Mesenchymal stem cell (in vitro differentiated cells and primary cell): ENCODE data around the gene PFN3.

ENCODE experiments used
- DNase-seq: peaks from one replicate; pipeline ENCODE4 v3.0.0-alpha.2; 2013
- H2AFZ ChIP-seq: one replicate; pipeline ENCODE4 v1.6.1; 2013; ENCODE audit warnings: low read depth, mild to moderate bottlenecking, control low read depth, inconsistent platforms, low read length, moderate library complexity
- H2AK5ac ChIP-seq: 2 replicates; pipeline ENCODE4 v1.6.1; 2013; ENCODE audit warnings: low read length, moderate library complexity, mild to moderate bottlenecking, inconsistent platforms; ENCODE audit not compliant: severe bottlenecking
- H2BK120ac ChIP-seq: one replicate; pipeline ENCODE4 v1.6.1; 2013; ENCODE audit warnings: low read depth, mild to moderate bottlenecking, inconsistent platforms, low read length, moderate library complexity
- H2BK12ac ChIP-seq, 2 experiments: one replicate each; pipeline ENCODE4 v1.6.1; 2013; ENCODE audit warnings: inconsistent platforms in 2 of 2, low read length in 2 of 2, mild to moderate bottlenecking in 2 of 2, moderate library complexity in 2 of 2, control low read depth in 1 of 2
- H2BK15ac ChIP-seq: one replicate; pipeline ENCODE4 v1.6.1; 2013; ENCODE audit warnings: mild to moderate bottlenecking, low read depth, inconsistent platforms; ENCODE audit not compliant: poor library complexity, severe bottlenecking
- H2BK5ac ChIP-seq: 2 replicates; pipeline ENCODE4 v1.6.1; 2013; ENCODE audit warnings: low read depth, mild to moderate bottlenecking, low read length, control low read depth, inconsistent platforms; ENCODE audit not compliant: poor library complexity, severe bottlenecking
- H3K14ac ChIP-seq, 2 experiments: one replicate each; pipeline ENCODE4 v1.6.1; 2013; ENCODE audit warnings: inconsistent platforms in 2 of 2, low read length in 2 of 2, control low read depth in 1 of 2, mild to moderate bottlenecking in 1 of 2, moderate library complexity in 1 of 2
- H3K18ac ChIP-seq, 2 experiments: one replicate each; pipeline ENCODE4 v1.6.1; 2013; ENCODE audit warnings: inconsistent platforms in 2 of 2, low read length in 2 of 2, control low read depth in 1 of 2, low read depth in 1 of 2, mild to moderate bottlenecking in 1 of 2
- H3K23ac ChIP-seq, 2 experiments: one replicate each; pipeline ENCODE4 v1.6.1; 2013; ENCODE audit warnings: inconsistent platforms in 2 of 2, low read length in 2 of 2, mild to moderate bottlenecking in 2 of 2, moderate library complexity in 2 of 2, control low read depth in 1 of 2
- H3K27ac ChIP-seq: 2 replicates; pipeline ENCODE4 v1.5.1; 2013; ENCODE audit warnings: mild to moderate bottlenecking, moderate library complexity, low read length, control low read depth, inconsistent platforms; ENCODE audit not compliant: poor library complexity, severe bottlenecking
- H3K27me3 ChIP-seq, 2 experiments: 2 replicates each; pipeline versions ENCODE4 v1.6.1 to v1.7.0; 2013; ENCODE audit warnings: low read length in 2 of 2, mild to moderate bottlenecking in 2 of 2, moderate library complexity in 2 of 2, control low read depth in 1 of 2, inconsistent platforms in 1 of 2; ENCODE audit not compliant: control insufficient read depth in 1 of 2, insufficient read depth in 1 of 2
- H3K36me3 ChIP-seq, 2 experiments: 2 replicates each; pipeline versions ENCODE4 v1.6.1 to v1.7.0; 2013; ENCODE audit warnings: low read length in 2 of 2, control low read depth in 1 of 2, inconsistent platforms in 1 of 2, low read depth in 1 of 2, mild to moderate bottlenecking in 1 of 2; ENCODE audit not compliant: insufficient read depth in 2 of 2, control insufficient read depth in 1 of 2
- H3K4ac ChIP-seq, 2 experiments: one replicate each; pipeline ENCODE4 v1.6.1; 2013; ENCODE audit warnings: inconsistent platforms in 2 of 2, low read length in 2 of 2, mild to moderate bottlenecking in 2 of 2, moderate library complexity in 2 of 2, control low read depth in 1 of 2, low read depth in 1 of 2
- H3K4me1 ChIP-seq: 2 replicates; pipeline ENCODE4 v1.6.1; 2013; ENCODE audit warnings: low read depth, low read length, control low read depth; ENCODE audit not compliant: control insufficient read depth, insufficient read depth
- H3K4me2 ChIP-seq: 2 replicates; pipeline ENCODE4 v1.6.1; 2013; ENCODE audit warnings: low read length, mild to moderate bottlenecking, inconsistent platforms; ENCODE audit not compliant: poor library complexity, severe bottlenecking
- H3K4me3 ChIP-seq, 2 experiments: 2 replicates each; pipeline versions ENCODE4 v1.5.1 to v1.7.0; 2013; ENCODE audit warnings: low read length in 2 of 2, mild to moderate bottlenecking in 2 of 2, control low read depth in 1 of 2, low read depth in 1 of 2; ENCODE audit not compliant: insufficient read depth in 1 of 2
- H3K79me1 ChIP-seq: replicated peaks from 2 replicates; pipeline ENCODE4 v1.6.1; 2013; ENCODE audit warnings: mild to moderate bottlenecking, control low read depth, low read length, inconsistent platforms; ENCODE audit not compliant: poor library complexity, severe bottlenecking
- H3K9ac ChIP-seq: 2 replicates; pipeline ENCODE4 v1.7.0; 2013; ENCODE audit warnings: mild to moderate bottlenecking, low read length, moderate library complexity
- H3K9me3 ChIP-seq: 2 replicates; pipeline ENCODE4 v1.7.0; 2013; ENCODE audit warnings: mild to moderate bottlenecking, low read length; ENCODE audit not compliant: control insufficient read depth
- H4K8ac ChIP-seq: one replicate; pipeline ENCODE4 v1.6.1; 2013; ENCODE audit warnings: inconsistent platforms, mild to moderate bottlenecking, low read length, moderate library complexity
- H4K91ac ChIP-seq: one replicate; pipeline ENCODE4 v1.6.1; 2013; ENCODE audit warnings: mild to moderate bottlenecking, low read length, inconsistent platforms
- WGBS: methylation state at CpG from one replicate; pipeline ENCODE4 v1.1.7; 2013; ENCODE audit warnings: mixed read lengths; 5-methylcytosine and 5-hydroxymethylcytosine counted together

The PFN3 gene

GRCh38 chr5:177367981-177368868 lies 32.2 kb downstream of the PFN3 start:
- no peak overlapping the region for H3K4me3 ChIP-seq

GRCh38 chr5:177367323-177367848 lies 33.1 kb downstream of the PFN3 start:
- WGBS: 27% methylated on average over 41 of the region's 46 CpGs
- peaks cover 45% of the 10 kb centered on the region for H3K4me1 ChIP-seq
- no peak for DNase-seq

More at GRCh38 chr5:177367981-177368868, 32.2 kb downstream of the PFN3 start:
- no peak overlapping the region for H2BK12ac ChIP-seq
- no peak overlapping the region for H3K4ac ChIP-seq
- H3K18ac ChIP-seq: no peak overlapping the region
- H2BK120ac ChIP-seq: no peak overlapping the region
- peaks cover 0 to 30% of the 10 kb centered on the region in 2 experiments for H3K27me3 ChIP-seq
- no peak overlapping the region for H3K14ac ChIP-seq
- no peak overlapping the region for H2BK15ac ChIP-seq
- H3K27ac ChIP-seq: no peak overlapping the region
- no peaks in the 10 kb centered on the region for H3K9me3 ChIP-seq
- H2AFZ ChIP-seq: no peak overlapping the region
- peaks cover 10% of the 10 kb centered on the region for H3K79me1 ChIP-seq
- peaks cover 42% of the 10 kb centered on the region for H3K4me1 ChIP-seq
- H3K23ac ChIP-seq: no peak overlapping the region
- DNase-seq: no peak
- H2BK5ac ChIP-seq: no peak overlapping the region
- 90% methylated on average over 29 of the region's 29 CpGs for WGBS
- H4K91ac ChIP-seq: no peak overlapping the region
- no peak overlapping the region for H4K8ac ChIP-seq
- no peak overlapping the region for H3K9ac ChIP-seq
- no peak overlapping the region for H3K4me2 ChIP-seq
- no peak overlapping the region for H2AK5ac ChIP-seq
- H3K36me3 ChIP-seq: peaks cover 0 to 10% of the 10 kb centered on the region in 2 experiments

GRCh38 chr5:177366528-177367322 lies 33.7 kb downstream of the PFN3 start:
- Histone ChIP-seq H2BK12ac (peak overlapping the region; percentile 29 to 92), H4K91ac (peak overlapping the region; percentile 98), H3K4me3 (peak overlapping the region; percentile 54 to 73), H4K8ac (peak overlapping the region; percentile 100), H3K9ac (peak overlapping the region; percentile 80), H3K27ac (peak overlapping the region; percentile 96), H3K14ac (peak overlapping the region in 1 of 2 experiments; percentile 94), H2BK120ac (peak overlapping the region; percentile 99), H2AK5ac (peak overlapping the region; percentile 70), H3K23ac (peak overlapping the region; percentile 27 to 84), H2BK15ac (peak overlapping the region; percentile 78), H3K4me2 (peak overlapping the region; percentile 92), H3K27me3 (peaks cover 0 to 41% of the 10 kb centered on the region in 2 experiments), H2BK5ac (peak overlapping the region; percentile 58), H3K36me3 (no peaks in the 10 kb centered on the region), H3K79me1 (peaks cover 5% of the 10 kb centered on the region), H3K18ac (peak overlapping the region; percentile 94 to 99), H2AFZ (peak overlapping the region; percentile 72), H3K4me1 (peaks cover 40% of the 10 kb centered on the region), H3K9me3 (no peaks in the 10 kb centered on the region), H3K4ac (peak overlapping the region; percentile 82 to 92)
- 3% methylated on average over 21 of the region's 36 CpGs for WGBS
- DNase-seq: peak; percentile 86

More at GRCh38 chr5:177367323-177367848, 33.1 kb downstream of the PFN3 start:
- peak overlapping the region in 1 of 2 experiments; percentile 78 for H3K23ac ChIP-seq
- peaks cover 10% of the 10 kb centered on the region for H3K79me1 ChIP-seq
- peak overlapping the region; percentile 10 to 97 for H3K18ac ChIP-seq
- peak overlapping the region; percentile 41 for H4K8ac ChIP-seq
- H4K91ac ChIP-seq: peak overlapping the region; percentile 55
- no peak overlapping the region for H3K27ac ChIP-seq
- H3K14ac ChIP-seq: no peak overlapping the region
- H2BK15ac ChIP-seq: peak overlapping the region; percentile 86
- no peak overlapping the region for H2BK5ac ChIP-seq
- peak overlapping the region; percentile 4 to 83 for H2BK12ac ChIP-seq
- no peak overlapping the region for H2BK120ac ChIP-seq
- H2AK5ac ChIP-seq: no peak overlapping the region
- peaks cover 0 to 36% of the 10 kb centered on the region in 2 experiments for H3K27me3 ChIP-seq
- H3K9me3 ChIP-seq: no peaks in the 10 kb centered on the region
- peak overlapping the region; percentile 92 for H3K4me2 ChIP-seq
- peak overlapping the region; percentile 49 to 73 for H3K4me3 ChIP-seq
- H3K36me3 ChIP-seq: peaks cover 0 to 6% of the 10 kb centered on the region in 2 experiments
- H3K9ac ChIP-seq: no peak overlapping the region
- H2AFZ ChIP-seq: peak overlapping the region; percentile 83
- H3K4ac ChIP-seq: peak overlapping the region; percentile 9 to 15
